HepG2 (cell line): Measurements from ENCODE around the gene SLC5A10. TPM values are rescaled to one million over a fixed set of nuclear protein-coding genes. Genes with fewer than 3 reads are reported as not detected.

Experiments used
- ATAC-seq: fragments of 200-7000 bp; cut with Tn5 transposase; 3 replicates; pipeline ENCODE4 v1.9.1; 2020; ENCODE audit warnings: mild to moderate bottlenecking, moderate library complexity
- BruUV-seq: library from RNA; stranded (reverse); fragments of 400-500 nt; replicated peaks from 2 replicates; lab custom pipeline; 2021; lab: Mats Ljungman, UMichigan
- CTCF ChIA-PET: fragments of 300-600 bp; formaldehyde crosslinking; extraction: SDS; loops from one replicate; lab custom pipeline; 2021; ENCODE audit warnings: low total read pairs, inconsistent platforms, low intra/inter-chr PET ratio; lab: Yijun Ruan, JAX
- POLR2A ChIA-PET: fragments of 350-600 bp; sonication (Branson Sonifier 250); formaldehyde crosslinking; loops from one replicate; lab custom pipeline; 2020; ENCODE audit warnings: antibody characterized with exemption, inconsistent platforms; lab: Yijun Ruan, JAX
- DNase-seq: peaks from one replicate; pipeline ENCODE4 v3.0.0-alpha.2; 2015; ENCODE audit warnings: low spot score
- FAIRE-seq: peaks from 3 replicates; lab custom pipeline; 2011; peaks lifted over from hg19 to GRCh38; lab: Jason Lieb, UNC
- H2AFZ ChIP-seq: one replicate; pipeline ENCODE4 v1.6.1; 2011; ENCODE audit warnings: low read length, inconsistent platforms
- H3K27ac ChIP-seq: fragments of 300-600 bp; 3 replicates; pipeline ENCODE4 v1.8.0; 2011; ENCODE audit warnings: mixed run types, mild to moderate bottlenecking, mixed read lengths, low read length, inconsistent platforms; ENCODE audit not compliant: insufficient read depth; ENCODE audit errors: extremely low read length
- H3K27me3 ChIP-seq, 2 experiments: fragments of 200-600 bp in 1 of 2; 2 replicates in 1 of 2; 3 replicates in 1 of 2; pipeline versions ENCODE4 v1.6.0 to v1.8.0; 2011; ENCODE audit warnings: low read length in 2 of 2, mild to moderate bottlenecking in 2 of 2, moderate library complexity in 2 of 2, inconsistent platforms in 1 of 2; ENCODE audit not compliant: insufficient read depth in 2 of 2, control insufficient read depth in 1 of 2
- H3K36me3 ChIP-seq, 2 experiments: fragments of 200-600 bp in 1 of 2; replicated peaks in 1 of 2; 2 replicates in 1 of 2; 3 replicates in 1 of 2; pipeline versions ENCODE4 v1.5.1 to v1.8.0; 2011; ENCODE audit warnings: low read length in 2 of 2, inconsistent platforms in 1 of 2; ENCODE audit not compliant: insufficient read depth in 2 of 2, control insufficient read depth in 1 of 2
- H3K4me1 ChIP-seq: 2 replicates; pipeline ENCODE4 v1.5.1; 2012; ENCODE audit warnings: low read length, inconsistent platforms; ENCODE audit not compliant: insufficient read depth
- H3K4me2 ChIP-seq: 2 replicates; pipeline ENCODE4 v1.6.0; 2011; ENCODE audit warnings: low read depth, low read length, inconsistent platforms
- H3K4me3 ChIP-seq, 3 experiments: fragments of 200-600 bp in 1 of 3; sonication (generic), shearing (Covaris generic) in 1 of 3; replicated peaks in 1 of 3; 2 replicates each; pipeline ENCODE4 v1.5.1; 2011 to 2016; ENCODE audit warnings: low read length in 3 of 3, inconsistent platforms in 2 of 3, low read depth in 2 of 3, mild to moderate bottlenecking in 2 of 3, control low read depth in 1 of 3, mixed read lengths in 1 of 3; ENCODE audit not compliant: insufficient read depth in 1 of 3
- H3K79me2 ChIP-seq: one replicate; pipeline ENCODE4 v1.6.1; 2011; ENCODE audit warnings: low read length, inconsistent platforms; ENCODE audit not compliant: insufficient read depth
- H3K9ac ChIP-seq: 2 replicates; pipeline ENCODE4 v1.6.0; 2011; ENCODE audit warnings: mild to moderate bottlenecking, low read depth, low read length, inconsistent platforms; ENCODE audit not compliant: insufficient read depth
- H3K9me3 ChIP-seq: 2 replicates; pipeline ENCODE4 v1.5.1; 2012; ENCODE audit warnings: mild to moderate bottlenecking, low read length
- H4K20me1 ChIP-seq: 2 replicates; pipeline ENCODE4 v1.6.0; 2011; ENCODE audit warnings: inconsistent platforms, mild to moderate bottlenecking, low read length, moderate library complexity; ENCODE audit not compliant: insufficient read depth
- AGO1 ChIP-seq: fragments of 200-400 bp; formaldehyde crosslinking; IDR thresholded peaks from 2 replicates; pipeline ENCODE4 v1.6.1; 2017; ENCODE audit warnings: mild to moderate bottlenecking, low read depth, low read length, moderate library complexity; ENCODE audit not compliant: poor library complexity, severe bottlenecking
- ATF1 ChIP-seq: IDR thresholded peaks from 2 replicates; pipeline ENCODE4 v1.6.1; 2016; ENCODE audit warnings: mild to moderate bottlenecking, control low read depth
- GABPA ChIP-seq, 2 experiments: IDR thresholded peaks; 2 replicates each; pipeline ENCODE4 v1.6.1; 2011 to 2016; ENCODE audit warnings: low read depth in 2 of 2, low read length in 1 of 2, missing biosample characterization in 1 of 2, missing genetic modification characterization in 1 of 2
- GZF1 ChIP-seq: sonication (generic); formaldehyde crosslinking; IDR thresholded peaks from 2 replicates; pipeline ENCODE4 v1.5.1; 2020; ENCODE audit warnings: mild to moderate bottlenecking, missing genetic modification reagents
- NAIF1 ChIP-seq: sonication (generic); formaldehyde crosslinking; IDR thresholded peaks from 2 replicates; pipeline ENCODE4 v1.5.0; 2020; ENCODE audit warnings: mild to moderate bottlenecking, missing genetic modification reagents, borderline replicate concordance
- RBM22 ChIP-seq: fragments of 200-400 bp; formaldehyde crosslinking; optimal IDR thresholded peaks from 2 replicates; pipeline ENCODE3; 2017; ENCODE audit warnings: mild to moderate bottlenecking, low read length, moderate library complexity
- RBM39 ChIP-seq: fragments of 200-400 bp; formaldehyde crosslinking; IDR thresholded peaks from one replicate; pipeline ENCODE4 v1.6.1; 2018; ENCODE audit warnings: antibody characterized with exemption, mild to moderate bottlenecking, low read depth, low read length; ENCODE audit not compliant: poor library complexity, severe bottlenecking
- ZFP36L1 ChIP-seq: sonication (generic); formaldehyde crosslinking; IDR thresholded peaks from 2 replicates; pipeline ENCODE4 v1.8.0; 2022; ENCODE audit warnings: mild to moderate bottlenecking, missing genetic modification reagents, moderate library complexity
- ZFY ChIP-seq: sonication (generic); formaldehyde crosslinking; IDR thresholded peaks from 2 replicates; pipeline ENCODE4 v1.4.0; 2020; ENCODE audit warnings: missing genetic modification reagents
- WGBS: methylation state at CpG from one replicate; pipeline ENCODE4 v1.1.6; 2017; ENCODE audit warnings: low lambda C conversion rate; 5-methylcytosine and 5-hydroxymethylcytosine counted together
- in situ Hi-C: cut with HindIII; loops from 2 replicates; pipeline ENCODE4 v1.10.0; 2017; ENCODE audit warnings: low pct_unique_long_range_greater_than_20kb; ENCODE audit not compliant: extremely low pct_ligation_motif_present
- intact Hi-C: fragments of 100-400 bp; cut with micrococcal nuclease; formaldehyde crosslinking; loops from one replicate; pipeline ENCODE4 v1.10.0; 2022; ENCODE audit not compliant: unreplicated experiment
- polyA plus RNA-seq, 8 experiments: library from polyadenylated mRNA; depleted of rRNA in 3 of 8; stranded (reverse) in 7 of 8; unstranded in 1 of 8; fragments of >200 nt; fragmentation: Illumina TruSeq in 4 of 8; extraction: Trizol in 4 of 8; gene quantifications; 2 replicates each; pipeline versions ENCODE4 v1.2.1 to v1.2.3, GENCODE V29; 2011 to 2016; ENCODE audit warnings: low read depth in 4 of 8, missing spikeins in 1 of 8, mixed read lengths in 1 of 8; ENCODE audit not compliant: insufficient read depth in 1 of 8
- total RNA-seq, 5 experiments: library from RNA; depleted of rRNA; stranded (reverse); fragments of >200 nt; fragmentation: Illumina TruSeq; extraction: Trizol; gene quantifications; 2 replicates each; pipeline ENCODE4 v1.2.3, GENCODE V29; 2016; ENCODE audit warnings: low read depth in 1 of 5
- TF ChIP-seq, protein P1 (sequence below): sonication (generic); formaldehyde crosslinking; IDR thresholded peaks from 2 replicates; pipeline ENCODE4 v1.8.0; 2022; ENCODE audit warnings: missing genetic modification reagents, mild to moderate bottlenecking, inconsistent platforms, borderline replicate concordance
- TF ChIP-seq, protein P2 (sequence below): sonication (generic); formaldehyde crosslinking; IDR thresholded peaks from 2 replicates; pipeline ENCODE4 v1.4.0; 2020; ENCODE audit warnings: missing genetic modification reagents, borderline replicate concordance
- TF ChIP-seq, protein P3 (sequence below): sonication (generic); formaldehyde crosslinking; IDR thresholded peaks from 2 replicates; pipeline ENCODE4 v1.5.0; 2020; ENCODE audit warnings: mild to moderate bottlenecking, missing genetic modification reagents, moderate library complexity

Gene SLC5A10
- total and polyA plus RNA-seq, 2 of the 13 experiments (the other 11 are each of a cell fraction or from before 2014, with no cell fraction given) = 0.05 TPM; not detected in 1

DNA sequence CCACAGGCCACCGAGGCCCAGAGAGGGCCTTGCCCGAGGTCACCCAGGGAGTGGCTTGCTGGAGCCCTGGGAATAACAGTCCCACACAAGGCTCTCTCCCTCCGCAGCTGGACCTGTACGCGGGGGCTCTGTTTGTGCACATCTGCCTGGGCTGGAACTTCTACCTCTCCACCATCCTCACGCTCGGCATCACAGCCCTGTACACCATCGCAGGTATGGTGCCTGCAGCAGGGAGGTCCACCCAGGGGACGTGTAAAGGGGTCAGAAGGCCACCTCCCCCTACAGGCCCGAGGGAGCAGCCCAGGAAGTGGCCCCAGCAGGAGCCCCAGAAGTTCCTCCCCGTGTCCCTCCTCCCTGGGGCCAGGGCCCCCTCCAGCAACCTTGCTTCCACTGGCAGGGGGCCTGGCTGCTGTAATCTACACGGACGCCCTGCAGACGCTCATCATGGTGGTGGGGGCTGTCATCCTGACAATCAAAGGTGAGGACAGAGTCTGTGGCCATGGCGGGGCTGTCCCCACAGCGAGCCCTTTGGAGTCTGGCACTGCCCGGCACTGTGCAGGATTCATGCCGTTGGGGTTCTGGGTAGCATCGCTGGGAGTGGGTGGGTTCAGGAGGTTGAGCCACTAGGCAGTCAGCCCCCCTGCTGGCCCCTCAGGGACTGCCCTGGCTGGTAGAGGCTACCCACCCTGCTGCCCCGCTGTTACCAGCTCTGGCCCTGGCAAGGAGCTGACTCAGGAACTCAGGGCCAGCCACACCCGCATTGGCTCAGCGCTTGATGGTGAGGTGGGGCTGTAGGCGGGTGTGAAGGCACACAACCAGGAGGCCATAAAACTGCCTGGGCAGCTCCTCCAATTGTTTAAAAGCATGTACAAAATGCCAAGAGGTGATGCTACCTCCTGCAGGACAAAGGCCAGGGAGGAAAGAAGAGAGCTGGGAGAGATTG is 17.3 kb downstream of the SLC5A10 start:
- POLR2A ChIA-PET = interaction anchor here (0.8 to 1.3 kb wide), 2 partner anchors 9 to 35 kb away, joined by 4 to 5 read pairs; no protein-coding TSS in a partner anchor
- 0 out of 5 replicates have a peak, but pooled peaks cover 0 to 3% of the 10 kb centered on the region in 2 experiments for H3K27me3 ChIP-seq
- no peak overlapping the region for H3K4me3 ChIP-seq
- no peak for FAIRE-seq
- H3K4me1 ChIP-seq = peaks cover 38% of the 10 kb centered on the region
- 78% methylated on average over 9 of the region's 23 CpGs for WGBS
- H3K9ac ChIP-seq = no peak overlapping the region
- in situ Hi-C loops (loop anchor here (5.0 kb wide), 1 partner anchor 33 kb away; the partner anchor contains the start of gene FAM83G), intact Hi-C loops (no loop called here)
- peak; percentile 11 for ATAC-seq
- no peak overlapping the region for H2AFZ ChIP-seq
- CTCF ChIA-PET = no interaction called here
- H4K20me1 ChIP-seq = no peaks in the 10 kb centered on the region
- H3K27ac ChIP-seq = no peak overlapping the region
- H3K4me2 ChIP-seq = no peak overlapping the region
- peaks cover 17 to 36% of the 10 kb centered on the region in 2 experiments for H3K36me3 ChIP-seq
- DNase-seq = no peak
- BruUV-seq = no TSS peak
- no peaks in the 10 kb centered on the region for H3K79me2 ChIP-seq
- H3K9me3 ChIP-seq = no peaks in the 10 kb centered on the region
- TF ChIP-seq, protein P1, sequence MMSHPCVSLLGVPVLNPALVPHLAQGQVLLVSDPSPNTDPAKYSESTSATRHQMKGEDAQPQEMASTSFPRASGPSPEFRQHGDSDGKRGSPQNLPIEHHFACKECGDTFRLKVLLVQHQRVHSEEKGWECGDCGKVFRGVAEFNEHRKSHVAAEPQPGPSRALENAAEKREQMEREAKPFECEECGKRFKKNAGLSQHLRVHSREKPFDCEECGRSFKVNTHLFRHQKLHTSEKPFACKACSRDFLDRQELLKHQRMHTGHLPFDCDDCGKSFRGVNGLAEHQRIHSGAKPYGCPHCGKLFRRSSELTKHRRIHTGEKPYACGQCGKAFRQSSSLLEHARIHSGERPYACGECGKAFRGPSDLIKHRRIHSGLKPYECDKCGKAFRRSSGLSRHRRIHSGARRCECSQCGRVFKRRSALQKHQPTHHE (CRISPR knock-in tag) = no peak
- TF ChIP-seq RBM22 = peak; percentile 85
- TF ChIP-seq, protein P2, sequence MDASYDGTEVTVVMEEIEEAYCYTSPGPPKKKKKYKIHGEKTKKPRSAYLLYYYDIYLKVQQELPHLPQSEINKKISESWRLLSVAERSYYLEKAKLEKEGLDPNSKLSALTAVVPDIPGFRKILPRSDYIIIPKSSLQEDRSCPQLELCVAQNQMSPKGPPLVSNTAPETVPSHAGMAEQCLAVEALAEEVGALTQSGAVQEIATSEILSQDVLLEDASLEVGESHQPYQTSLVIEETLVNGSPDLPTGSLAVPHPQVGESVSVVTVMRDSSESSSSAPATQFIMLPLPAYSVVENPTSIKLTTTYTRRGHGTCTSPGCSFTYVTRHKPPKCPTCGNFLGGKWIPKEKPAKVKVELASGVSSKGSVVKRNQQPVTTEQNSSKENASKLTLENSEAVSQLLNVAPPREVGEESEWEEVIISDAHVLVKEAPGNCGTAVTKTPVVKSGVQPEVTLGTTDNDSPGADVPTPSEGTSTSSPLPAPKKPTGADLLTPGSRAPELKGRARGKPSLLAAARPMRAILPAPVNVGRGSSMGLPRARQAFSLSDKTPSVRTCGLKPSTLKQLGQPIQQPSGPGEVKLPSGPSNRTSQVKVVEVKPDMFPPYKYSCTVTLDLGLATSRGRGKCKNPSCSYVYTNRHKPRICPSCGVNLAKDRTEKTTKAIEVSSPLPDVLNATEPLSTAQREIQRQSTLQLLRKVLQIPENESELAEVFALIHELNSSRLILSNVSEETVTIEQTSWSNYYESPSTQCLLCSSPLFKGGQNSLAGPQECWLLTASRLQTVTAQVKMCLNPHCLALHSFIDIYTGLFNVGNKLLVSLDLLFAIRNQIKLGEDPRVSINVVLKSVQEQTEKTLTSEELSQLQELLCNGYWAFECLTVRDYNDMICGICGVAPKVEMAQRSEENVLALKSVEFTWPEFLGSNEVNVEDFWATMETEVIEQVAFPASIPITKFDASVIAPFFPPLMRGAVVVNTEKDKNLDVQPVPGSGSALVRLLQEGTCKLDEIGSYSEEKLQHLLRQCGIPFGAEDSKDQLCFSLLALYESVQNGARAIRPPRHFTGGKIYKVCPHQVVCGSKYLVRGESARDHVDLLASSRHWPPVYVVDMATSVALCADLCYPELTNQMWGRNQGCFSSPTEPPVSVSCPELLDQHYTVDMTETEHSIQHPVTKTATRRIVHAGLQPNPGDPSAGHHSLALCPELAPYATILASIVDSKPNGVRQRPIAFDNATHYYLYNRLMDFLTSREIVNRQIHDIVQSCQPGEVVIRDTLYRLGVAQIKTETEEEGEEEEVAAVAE (CRISPR knock-in tag) = no peak
- no peak for TF ChIP-seq GZF1 (CRISPR knock-in tag)
- TF ChIP-seq RBM39 = peak; percentile 17
- no peak for TF ChIP-seq ZFP36L1 (CRISPR knock-in tag)
- no peak for TF ChIP-seq NAIF1 (CRISPR knock-in tag)
- TF ChIP-seq ATF1 (CRISPR knock-in tag) = no peak
- TF ChIP-seq GABPA (IDR thresholded peaks at IDR 0.05; ENCODE audit: low read depth, low read length) = peak; percentile 38; the same call in 1 of the 2 replicates
- peak; percentile 70 for TF ChIP-seq GABPA (CRISPR knock-in tag; IDR thresholded peaks at IDR 0.05; ENCODE audit: low read depth)
- TF ChIP-seq, protein P3, sequence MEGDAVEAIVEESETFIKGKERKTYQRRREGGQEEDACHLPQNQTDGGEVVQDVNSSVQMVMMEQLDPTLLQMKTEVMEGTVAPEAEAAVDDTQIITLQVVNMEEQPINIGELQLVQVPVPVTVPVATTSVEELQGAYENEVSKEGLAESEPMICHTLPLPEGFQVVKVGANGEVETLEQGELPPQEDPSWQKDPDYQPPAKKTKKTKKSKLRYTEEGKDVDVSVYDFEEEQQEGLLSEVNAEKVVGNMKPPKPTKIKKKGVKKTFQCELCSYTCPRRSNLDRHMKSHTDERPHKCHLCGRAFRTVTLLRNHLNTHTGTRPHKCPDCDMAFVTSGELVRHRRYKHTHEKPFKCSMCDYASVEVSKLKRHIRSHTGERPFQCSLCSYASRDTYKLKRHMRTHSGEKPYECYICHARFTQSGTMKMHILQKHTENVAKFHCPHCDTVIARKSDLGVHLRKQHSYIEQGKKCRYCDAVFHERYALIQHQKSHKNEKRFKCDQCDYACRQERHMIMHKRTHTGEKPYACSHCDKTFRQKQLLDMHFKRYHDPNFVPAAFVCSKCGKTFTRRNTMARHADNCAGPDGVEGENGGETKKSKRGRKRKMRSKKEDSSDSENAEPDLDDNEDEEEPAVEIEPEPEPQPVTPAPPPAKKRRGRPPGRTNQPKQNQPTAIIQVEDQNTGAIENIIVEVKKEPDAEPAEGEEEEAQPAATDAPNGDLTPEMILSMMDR (CRISPR knock-in tag) = 0 out of 2 replicates have a peak, but pooled peaks have one; percentile 12
- TF ChIP-seq ZFY (CRISPR knock-in tag) = no peak
- peak; percentile 75 for TF ChIP-seq AGO1
